Sigmoid colon (tissue), 7 donors: ENCODE results near the gene MAPRE2. TPM values are rescaled to one million over a fixed set of nuclear protein-coding genes. Genes with fewer than 3 reads are reported as not detected.

Source experiments
- polyA plus RNA-seq, 3 donors: library from polyadenylated mRNA; stranded (reverse); fragments of 200-250 nt; gene quantifications; one replicate each; pipeline ENCODE4 v1.2.3, GENCODE V29; 2013
- small RNA-seq, 3 donors: library from RNA; depleted of rRNA; stranded (forward); fragments of <200 nt; gene quantifications; one replicate each; pipeline ENCODE3, GENCODE V24; 2016
- total RNA-seq, 4 donors: library from RNA; depleted of rRNA; stranded (reverse); fragments of >200 nt; gene quantifications; one replicate each; pipeline ENCODE4 v1.1.0, GENCODE V29; 2016
- donor health status: healthy with polysubstance abuse.
- donor health status: Bipolar disorder and iron deficiency.
- donor health status: healthy.

The MAPRE2 gene
- total and polyA plus RNA-seq, 7 donors: 14.0 to 31.6 (median 21.0) TPM

Small RNAs within 50 kb of the gene (small RNA-seq; reads per million reads assigned to genes)
- 0 reads per million in 3 donors for gene AC015967.2

Other genes with a start within 250 kb of the MAPRE2 start
- 10 to 100 TPM; 25.5 to 33.2 (median 31.5) TPM for gene ZNF397, start 199.6 kb downstream of the MAPRE2 start, total RNA-seq
- 10 to 100 TPM in 1 of 3 donors, 1 to 10 TPM in 2; 7.8 to 14.7 (median 8.3) TPM for gene ZNF397, start 199.6 kb downstream of the MAPRE2 start, polyA plus RNA-seq
- gene ZSCAN30, start 248.8 kb downstream of the MAPRE2 start, total RNA-seq: 10 to 100 TPM; 12.5 to 25.8 (median 18.6) TPM
- gene ZSCAN30, start 248.8 kb downstream of the MAPRE2 start, polyA plus RNA-seq: 1 to 10 TPM; 2.5 to 7.5 (median 4.2) TPM